ENCODE data around the gene GAS2. TPM values are rescaled to one million over a fixed set of nuclear protein-coding genes. Genes with fewer than 3 reads are reported as not detected.

Gene GAS2
- total and polyA plus RNA-seq, 5 experiments from 2014 or later, result 2.9 to 6.0 (median 5.0) TPM

DNA sequence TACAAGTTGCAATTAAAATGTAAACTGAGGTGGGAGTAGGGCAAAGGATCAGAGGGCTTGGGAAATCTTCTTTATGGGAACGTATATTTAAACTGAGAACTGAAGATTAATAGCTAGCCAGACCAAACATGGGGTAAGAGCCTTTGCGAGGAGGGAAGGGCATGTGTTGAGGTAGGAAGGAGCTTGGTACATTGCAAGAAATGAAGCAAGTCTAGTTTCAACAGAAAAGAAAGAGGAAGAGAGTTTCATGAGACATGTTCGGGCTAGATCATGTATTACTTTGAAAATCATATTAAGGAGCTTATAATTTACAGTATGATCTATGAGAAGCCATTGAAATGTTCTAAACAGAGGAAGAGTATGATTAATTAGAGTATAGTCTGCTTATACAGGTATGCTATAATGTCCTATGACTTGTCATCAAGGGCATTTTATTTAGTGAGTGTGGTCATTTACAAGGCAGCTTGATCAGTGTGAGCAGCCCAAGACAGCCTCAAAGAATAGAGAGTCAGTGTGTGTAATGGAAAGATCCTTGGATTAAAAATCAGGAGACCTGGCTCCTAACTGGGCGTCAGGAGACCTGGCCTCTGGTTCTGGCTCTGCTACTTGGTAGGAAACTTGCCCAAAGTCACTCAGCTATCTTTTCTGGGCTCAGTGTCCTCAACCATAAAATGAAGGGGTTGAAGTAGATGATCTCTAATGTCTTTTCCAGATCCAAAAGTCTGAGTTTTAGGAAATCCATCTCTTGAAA, 10.9 kb downstream of the GAS2 start:
- POLR2A ChIA-PET, result no interaction called here
- no peak overlapping the region for H3K4me3 Mint-ChIP-seq

GRCh38 chr11:22680628-22681027, 14.2 kb downstream of the GAS2 start:
- Mint-ChIP-seq H3K27me3 (peaks cover 0 to 7% (median 3%) of the 10 kb centered on the region in 5 donors), H3K27ac (no peak overlapping the region), H3K9me3 (no peaks in the 10 kb centered on the region), H3K4me3 (no peak overlapping the region), H3K36me3 (no peaks in the 10 kb centered on the region), H3K4me1 (peaks cover 0 to 3% (median 0%) of the 10 kb centered on the region in 4 donors)
- ATAC-seq (no peak), DNase-seq (no peak)
- POLR2A ChIA-PET, result no interaction called here

More for the DNA sequence above, 10.9 kb downstream of the GAS2 start:
- H3K36me3 Mint-ChIP-seq, result no peaks in the 10 kb centered on the region
- no peaks in the 10 kb centered on the region for H3K9me3 Mint-ChIP-seq
- H3K27ac Mint-ChIP-seq, result no peak overlapping the region
- no peak for DNase-seq
- no peak for ATAC-seq
- peaks cover 0 to 15% (median 7%) of the 10 kb centered on the region in 5 donors for H3K27me3 Mint-ChIP-seq
- H3K4me1 Mint-ChIP-seq, result no peaks in the 10 kb centered on the region

DNA sequence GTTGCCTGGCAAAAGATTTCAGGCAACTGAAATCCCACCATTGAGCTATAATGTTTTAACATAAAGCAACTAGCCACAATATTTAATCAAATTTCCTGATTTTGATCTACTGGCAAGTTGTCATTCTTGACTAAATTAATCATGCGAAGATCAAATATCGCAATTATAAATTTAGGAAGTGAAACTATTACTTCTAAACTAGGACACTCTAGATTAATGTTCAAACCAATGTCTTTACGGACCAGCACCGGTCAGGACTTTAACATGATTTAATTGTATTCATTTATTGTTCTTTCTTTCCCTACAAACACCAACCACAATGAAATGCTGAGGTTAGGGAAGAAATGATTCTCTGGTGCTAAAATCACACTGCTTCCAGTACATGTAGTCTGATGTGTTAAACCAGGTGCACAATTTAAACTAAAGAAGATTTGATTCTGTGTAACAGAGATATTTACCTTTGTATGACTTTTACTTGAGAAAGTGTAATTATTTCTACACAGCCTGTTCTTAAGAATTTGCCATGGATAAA, 14.9 kb downstream of the GAS2 start:
- POLR2A ChIA-PET, result no interaction called here
- Mint-ChIP-seq H3K4me3 (no peak overlapping the region), H3K9me3 (no peaks in the 10 kb centered on the region), H3K4me1 (peaks cover 0 to 3% (median 0%) of the 10 kb centered on the region in 4 donors), H3K36me3 (no peaks in the 10 kb centered on the region), H3K27ac (no peak overlapping the region), H3K27me3 (peaks cover 0 to 7% (median 3%) of the 10 kb centered on the region in 5 donors)
- DNase-seq (no peak), ATAC-seq (no peak)

DNA sequence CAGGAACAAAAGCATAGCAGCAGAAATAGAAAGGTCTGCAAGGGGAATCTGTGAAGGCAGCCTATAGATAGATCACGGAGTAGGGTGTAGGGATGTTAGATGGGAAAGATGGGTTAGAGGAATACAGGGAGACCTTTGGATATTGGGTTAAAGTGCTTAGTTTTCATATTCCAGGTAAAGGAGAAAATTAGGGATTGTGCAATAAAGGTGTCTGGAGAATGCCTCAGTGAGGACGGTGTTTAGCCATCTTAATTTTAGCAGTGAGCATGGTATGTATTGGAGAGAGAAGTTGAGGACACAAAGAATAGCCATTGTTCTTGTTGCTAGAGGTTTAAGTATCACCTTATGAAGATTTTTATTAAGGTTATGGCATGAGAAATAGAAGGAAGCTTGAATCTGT, 17.7 kb downstream of the GAS2 start:
- Mint-ChIP-seq H3K4me3 (no peak overlapping the region), H3K9me3 (no peaks in the 10 kb centered on the region), H3K27ac (no peak overlapping the region), H3K4me1 (peaks cover 0 to 5% (median 1%) of the 10 kb centered on the region in 4 donors), H3K36me3 (no peaks in the 10 kb centered on the region), H3K27me3 (no peaks in the 10 kb centered on the region)
- POLR2A ChIA-PET, result no interaction called here
- no peak for DNase-seq
- no peak for ATAC-seq

DNA sequence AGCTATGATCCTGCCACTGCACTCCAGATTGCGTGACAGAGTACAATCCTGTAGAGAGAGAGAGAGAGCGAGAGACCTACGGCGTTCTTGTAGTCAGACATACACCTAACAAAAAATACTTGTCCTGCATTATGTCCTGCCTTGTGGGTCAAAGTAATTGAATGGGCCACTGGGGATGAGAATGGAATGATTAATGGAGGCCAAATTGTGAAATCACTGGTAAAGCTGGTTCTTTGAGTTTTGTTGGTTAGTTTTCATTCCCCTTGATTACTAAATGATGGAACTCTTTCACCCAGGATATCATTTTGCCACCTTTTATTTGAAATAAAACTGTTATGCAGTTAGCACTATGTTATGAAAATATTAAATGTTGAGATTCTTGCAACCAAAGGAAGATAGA, 18.7 kb downstream of the GAS2 start:
- Mint-ChIP-seq H3K36me3 (no peaks in the 10 kb centered on the region), H3K27me3 (no peaks in the 10 kb centered on the region), H3K4me3 (no peak overlapping the region), H3K27ac (no peak overlapping the region), H3K4me1 (peaks cover under 1 to 5% (median 2%) of the 10 kb centered on the region in 4 donors), H3K9me3 (no peaks in the 10 kb centered on the region)
- ATAC-seq (no peak), DNase-seq (no peak)
- POLR2A ChIA-PET, result no interaction called here

DNA sequence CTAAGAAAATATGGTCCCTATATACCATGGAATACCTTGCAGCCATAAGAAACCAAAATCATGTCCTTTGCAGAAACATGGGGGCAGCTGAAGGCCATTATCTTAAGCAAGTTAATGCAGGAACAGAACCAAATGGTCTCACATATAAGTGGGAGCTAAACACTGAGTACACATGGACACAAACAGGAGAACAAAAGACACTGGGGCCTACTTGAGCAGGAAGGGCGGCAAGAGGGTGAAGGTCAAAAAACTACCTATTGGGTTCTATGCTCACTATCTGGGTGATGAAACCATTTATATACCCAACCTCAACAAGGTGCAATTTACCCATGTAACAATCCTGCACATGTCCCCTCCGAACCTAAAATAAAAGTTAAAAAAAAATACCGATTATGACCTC, 22.5 kb downstream of the GAS2 start:
- Mint-ChIP-seq H3K4me3 (no peak overlapping the region), H3K4me1 (peaks cover 7 to 29% (median 18%) of the 10 kb centered on the region in 4 donors), H3K36me3 (no peaks in the 10 kb centered on the region), H3K9me3 (peaks cover 0 to 2% (median 0%) of the 10 kb centered on the region in 9 donors), H3K27ac (peak overlapping the region in 1 of 10 donors; percentile 22), H3K27me3 (no peaks in the 10 kb centered on the region)
- ATAC-seq (no peak), DNase-seq (no peak)
- POLR2A ChIA-PET, result no interaction called here

- peak overlapping the region in 6 of 10 donors; percentile 71 to 92 (median 84) for H3K4me3 Mint-ChIP-seq
Measured at GRCh38 chr11:22690257-22690656, 23.8 kb downstream of the GAS2 start.

GRCh38 chr11:22690871-22691270, 24.5 kb downstream of the GAS2 start:
- POLR2A ChIA-PET, result interaction anchor here (1.6 to 1.8 kb wide), 2 partner anchors 65 to 67 kb away, joined by 3 to 6 read pairs; partner anchors contain the start of gene FANCF
- Mint-ChIP-seq H3K27ac (peak overlapping the region; percentile 63 to 97 (median 94)), H3K4me3 (peak overlapping the region; percentile 71 to 92 (median 82)), H3K36me3 (no peaks in the 10 kb centered on the region), H3K27me3 (no peaks in the 10 kb centered on the region), H3K9me3 (peaks cover 0 to 2% (median 0%) of the 10 kb centered on the region in 9 donors), H3K4me1 (peaks cover 5 to 29% (median 18%) of the 10 kb centered on the region in 4 donors)
- ATAC-seq (peak; percentile 99 to 100), DNase-seq (peak in 9 of 10 donors; percentile 7 to 74 (median 42))

More at GRCh38 chr11:22690257-22690656, 23.8 kb downstream of the GAS2 start:
- H3K9me3 Mint-ChIP-seq, result peaks cover 0 to 2% (median 0%) of the 10 kb centered on the region in 9 donors
- H3K36me3 Mint-ChIP-seq, result no peaks in the 10 kb centered on the region
- no peaks in the 10 kb centered on the region for H3K27me3 Mint-ChIP-seq
- DNase-seq (no peak), ATAC-seq (no peak)
- H3K4me1 Mint-ChIP-seq, result peaks cover 5 to 29% (median 18%) of the 10 kb centered on the region in 4 donors
- POLR2A ChIA-PET, result interaction anchor here (1.6 to 1.8 kb wide), 2 partner anchors 65 to 66 kb away, joined by 3 to 6 read pairs; partner anchors contain the start of gene FANCF
- H3K27ac Mint-ChIP-seq, result peak overlapping the region in 7 of 10 donors; percentile 20 to 97 (median 95)

DNA sequence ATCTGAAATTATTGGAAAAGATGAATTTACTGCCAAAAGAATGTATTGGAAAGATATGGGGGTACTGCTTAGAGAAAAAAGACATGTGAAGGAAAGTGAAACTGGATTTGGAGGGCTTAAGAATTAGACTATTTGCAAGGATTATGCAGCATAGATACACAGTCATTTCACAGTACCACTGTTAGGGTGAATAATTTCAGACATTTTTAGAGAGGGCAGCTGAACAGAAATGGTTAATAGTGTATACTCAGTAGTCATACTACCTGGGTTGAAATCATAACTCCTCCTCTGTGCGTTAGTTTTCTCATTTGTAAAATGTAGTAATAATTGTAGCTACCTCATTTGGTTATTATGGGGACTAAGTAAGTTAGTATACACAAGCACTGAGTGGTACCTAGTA, 33.0 kb downstream of the GAS2 start:
- peaks cover 0 to 4% (median 0%) of the 10 kb centered on the region in 5 donors for H3K27me3 Mint-ChIP-seq
- DNase-seq, result no peak
- POLR2A ChIA-PET, result no interaction called here
- no peak overlapping the region for H3K27ac Mint-ChIP-seq
- peaks cover 0 to 4% (median 0%) of the 10 kb centered on the region in 3 donors for H3K36me3 Mint-ChIP-seq
- no peak overlapping the region for H3K4me3 Mint-ChIP-seq
- ATAC-seq, result no peak
- peaks cover 0 to 5% (median 0%) of the 10 kb centered on the region in 4 donors for H3K4me1 Mint-ChIP-seq
- H3K9me3 Mint-ChIP-seq, result no peaks in the 10 kb centered on the region

DNA sequence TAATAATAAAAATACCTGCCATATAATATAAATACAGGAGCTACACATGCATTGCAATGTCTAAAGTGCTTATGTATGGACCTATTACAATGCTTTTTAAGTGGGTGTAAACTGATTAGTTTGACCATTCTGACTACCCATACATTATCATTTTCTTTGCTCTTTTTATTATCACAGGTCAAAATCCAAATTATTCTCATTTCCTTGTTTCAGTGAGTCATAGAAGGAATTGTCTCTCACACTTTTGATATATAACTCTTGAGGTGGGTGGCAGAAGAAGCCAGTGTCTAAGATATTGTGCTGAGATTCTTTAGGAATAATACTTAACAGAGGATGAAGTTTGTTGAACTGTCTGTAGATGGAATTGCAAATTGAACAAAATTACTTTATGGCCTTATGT, 35.6 kb downstream of the GAS2 start:
- POLR2A ChIA-PET, result no interaction called here
- Mint-ChIP-seq H3K27me3 (peaks cover 0 to 4% (median 0%) of the 10 kb centered on the region in 5 donors), H3K4me3 (no peak overlapping the region), H3K27ac (no peak overlapping the region), H3K9me3 (peaks cover 0 to 5% (median 0%) of the 10 kb centered on the region in 9 donors), H3K36me3 (peaks cover 0 to 4% (median 0%) of the 10 kb centered on the region in 3 donors), H3K4me1 (peaks cover 0 to 7% (median 0%) of the 10 kb centered on the region in 4 donors)
- DNase-seq (no peak), ATAC-seq (no peak)

- peak overlapping the region in 1 of 10 donors; percentile 26 for H3K27ac Mint-ChIP-seq
- DNase-seq (peak in 1 of 10 donors; percentile 6), ATAC-seq (no peak)
- H3K4me1 Mint-ChIP-seq, result peaks cover 0 to 9% (median 0%) of the 10 kb centered on the region in 4 donors
- POLR2A ChIA-PET, result no interaction called here
- peaks cover 0 to 5% (median 0%) of the 10 kb centered on the region in 9 donors for H3K9me3 Mint-ChIP-seq
- peaks cover 0 to 4% (median 0%) of the 10 kb centered on the region in 5 donors for H3K27me3 Mint-ChIP-seq
- no peak overlapping the region for H3K4me3 Mint-ChIP-seq
- H3K36me3 Mint-ChIP-seq, result no peaks in the 10 kb centered on the region
Measured at GRCh38 chr11:22703040-22703439, 36.6 kb downstream of the GAS2 start.

DNA sequence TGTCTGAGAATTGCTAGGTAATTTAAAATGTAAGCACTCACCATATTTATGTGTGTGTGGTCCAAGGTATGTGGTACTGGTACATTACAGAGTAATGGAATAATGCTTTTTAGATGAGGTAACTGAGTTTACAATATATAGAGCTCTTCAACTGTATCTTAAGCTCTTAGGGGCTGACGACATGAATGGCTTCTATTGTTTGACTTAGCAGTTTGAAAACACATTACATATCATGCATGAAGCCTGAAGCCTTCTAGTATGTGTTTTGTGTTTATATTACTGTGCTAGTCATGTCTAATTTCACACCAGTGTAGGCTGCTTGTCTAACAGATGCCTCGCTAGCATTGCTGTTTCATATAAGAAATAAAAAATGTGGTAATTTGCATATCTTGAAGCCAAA, 37.2 kb downstream of the GAS2 start:
- no peak for ATAC-seq
- DNase-seq, result no peak
- peaks cover 0 to 9% (median 0%) of the 10 kb centered on the region in 4 donors for H3K4me1 Mint-ChIP-seq
- POLR2A ChIA-PET, result no interaction called here
- no peak overlapping the region for H3K27ac Mint-ChIP-seq
- peaks cover 0 to 4% (median under 1%) of the 10 kb centered on the region in 5 donors for H3K27me3 Mint-ChIP-seq
- peaks cover 0 to 5% (median 0%) of the 10 kb centered on the region in 9 donors for H3K9me3 Mint-ChIP-seq
- no peaks in the 10 kb centered on the region for H3K36me3 Mint-ChIP-seq
- no peak overlapping the region for H3K4me3 Mint-ChIP-seq

Data from naive thymus-derived CD8-positive, alpha-beta T cell (primary cell).